Activated B cell treated with CpG ODN at 0.5 μM for 24 hours (primary cell): ENCODE measurements around the gene USP12. TPM values are rescaled to one million over a fixed set of nuclear protein-coding genes. Genes with fewer than 3 reads are reported as not detected.
A peak's percentile ranks its signal among the peaks of the same experiment; 100 is the strongest.

Experiments
- ATAC-seq: fragments of 200-7000 bp; cut with Tn5 transposase; one replicate; pipeline ENCODE4 v1.10.0; 2021; ENCODE audit warnings: low read depth, mild to moderate bottlenecking, moderate library complexity
- CTCF ChIA-PET: fragments of 350-600 bp; sonication (Branson Sonifier 250); formaldehyde crosslinking; loops from one replicate; lab custom pipeline; 2021; ENCODE audit warnings: antibody characterized with exemption; lab: Charles Lee
- POLR2A ChIA-PET: fragments of 350-600 bp; sonication (Branson Sonifier 250); formaldehyde crosslinking; loops from one replicate; lab custom pipeline; 2021; ENCODE audit warnings: antibody characterized with exemption; lab: Charles Lee
- DNase-seq: peaks from one replicate; pipeline ENCODE4 v3.0.0; 2022
- H3K27ac Mint-ChIP-seq: one replicate; pipeline ENCODE4 v1.8.0; 2020; ENCODE audit warnings: mixed read lengths
- H3K27me3 Mint-ChIP-seq: one replicate; pipeline ENCODE4 v1.8.0; 2021; ENCODE audit warnings: mixed read lengths
- H3K36me3 Mint-ChIP-seq: one replicate; pipeline ENCODE4 v1.8.0; 2021; ENCODE audit warnings: low read depth, mixed read lengths
- H3K4me1 Mint-ChIP-seq: one replicate; pipeline ENCODE4 v1.8.0; 2021; ENCODE audit warnings: mixed read lengths
- H3K4me3 Mint-ChIP-seq: one replicate; pipeline ENCODE4 v1.8.0; 2020; ENCODE audit warnings: mild to moderate bottlenecking, mixed read lengths
- H3K9me3 Mint-ChIP-seq: one replicate; pipeline ENCODE4 v1.8.0; 2020; ENCODE audit warnings: mixed read lengths
- CTCF ChIP-seq: fragments of 200-600 bp; IDR thresholded peaks from one replicate; pipeline ENCODE4 v1.8.0; 2022; ENCODE audit warnings: antibody characterized with exemption, mild to moderate bottlenecking
- intact Hi-C: fragments of 100-400 bp; cut with micrococcal nuclease; formaldehyde crosslinking; loops from one replicate; pipeline ENCODE4 v1.15.1; 2024
- total RNA-seq: library from RNA; stranded (reverse); gene quantifications from 2 replicates; pipeline ENCODE4 v1.2.3, GENCODE V29; 2022

The USP12 gene
- total RNA-seq, 1 donor from 2014 or later = 58.8 TPM

GRCh38 chr13:27176470-27177410 lies 5.1 kb upstream of the USP12 start:
- Mint-ChIP-seq H3K4me1 (peaks cover 53% of the 10 kb centered on the region), H3K4me3 (peak overlapping the region; percentile 57), H3K27me3 (no peaks in the 10 kb centered on the region), H3K36me3 (no peaks in the 10 kb centered on the region), H3K27ac (peak overlapping the region; percentile 76), H3K9me3 (no peaks in the 10 kb centered on the region)
- CTCF ChIA-PET = no interaction called here
- ATAC-seq = no peak
- POLR2A ChIA-PET = interaction anchor here (0.5 to 1.0 kb wide), 2 partner anchors 74 to 961 kb away, joined by 3 to 4 read pairs; no protein-coding TSS in a partner anchor
- no peak for DNase-seq
- intact Hi-C loops = loop anchor here (10.0 kb wide), 1 partner anchor 48 kb away; no protein-coding TSS in a partner anchor
- TF ChIP-seq CTCF = no peak

- Mint-ChIP-seq H3K9me3 (no peaks in the 10 kb centered on the region), H3K36me3 (peaks cover 7% of the 10 kb centered on the region), H3K27me3 (no peaks in the 10 kb centered on the region), H3K27ac (peak overlapping the region; percentile 50), H3K4me3 (peak overlapping the region; percentile 12), H3K4me1 (peaks cover 57% of the 10 kb centered on the region)
- CTCF ChIA-PET = interaction anchor here (1.1 kb wide), 1 partner anchor 96 kb away, joined by 4 read pairs; the partner anchor contains the start of gene RASL11A
- POLR2A ChIA-PET = interaction anchor here (0.7 kb wide), 3 partner anchors 11 to 77 kb away, joined by 3 read pairs; partner anchors contain the start of gene RPL21
- intact Hi-C loops = loop anchor here (5.0 to 10.0 kb wide), 3 partner anchors 50 to 962 kb away; partner anchors contain the start of gene PAN3
- ATAC-seq (no peak), DNase-seq (no peak)
- TF ChIP-seq CTCF = no peak
Measured at GRCh38 chr13:27174766-27175455, 3.3 kb upstream of the USP12 start.

- Mint-ChIP-seq H3K9me3 (no peaks in the 10 kb centered on the region), H3K4me3 (peak overlapping the region; percentile 91), H3K36me3 (peaks cover 7% of the 10 kb centered on the region), H3K27ac (peak overlapping the region; percentile 93), H3K27me3 (no peaks in the 10 kb centered on the region), H3K4me1 (peaks cover 71% of the 10 kb centered on the region)
- ChIA-PET CTCF (interaction anchor here (0.6 to 1.7 kb wide), 2 partner anchors 187 to 253 kb away, joined by 3 to 4 read pairs; no protein-coding TSS in a partner anchor), POLR2A (interaction anchor here (0.9 to 2.6 kb wide), 5 partner anchors 25 to 81 kb away, joined by 4 to 19 read pairs (median 10); partner anchors contain the start of gene RPL21)
- ATAC-seq (no peak), DNase-seq (no peak)
- no peak for TF ChIP-seq CTCF
- intact Hi-C loops = loop anchor here (1.0 to 10.0 kb wide), 9 partner anchors 20 to 965 kb away; partner anchors contain the start of genes LNX2, MTIF3, PAN3 and POLR1D
Measured at GRCh38 chr13:27172495-27172842, 858 bp upstream of the USP12 start.

GRCh38 chr13:27171827-27172494 lies 350 bp upstream of the USP12 start:
- peak; percentile 94 for DNase-seq
- intact Hi-C loops = loop anchor here (1.0 to 10.0 kb wide), 11 partner anchors 20 to 965 kb away; partner anchors contain the start of genes GTF3A, LNX2, MTIF3 and PAN3
- peak overlapping the region; percentile 91 for H3K4me3 Mint-ChIP-seq
- H3K27ac Mint-ChIP-seq = peak overlapping the region; percentile 93
- ChIA-PET CTCF (interaction anchor here (1.7 kb wide), 1 partner anchor 187 kb away, joined by 4 read pairs; no protein-coding TSS in a partner anchor), POLR2A (interaction anchor here (0.9 to 2.6 kb wide), 5 partner anchors 24 to 81 kb away, joined by 4 to 19 read pairs (median 10); partner anchors contain the start of gene RPL21)
- H3K4me1 Mint-ChIP-seq = peaks cover 69% of the 10 kb centered on the region
- H3K27me3 Mint-ChIP-seq = no peaks in the 10 kb centered on the region
- ATAC-seq = peak; percentile 83
- no peak for TF ChIP-seq CTCF
- H3K9me3 Mint-ChIP-seq = no peaks in the 10 kb centered on the region
- H3K36me3 Mint-ChIP-seq = peaks cover 7% of the 10 kb centered on the region
